Measurements from ENCODE around the gene DDX54. TPM values are rescaled to one million over a fixed set of nuclear protein-coding genes. Genes with fewer than 3 reads are reported as not detected.

DDX54 gene
- total RNA-seq, 1 experiment from 2014 or later, result 151 TPM

DNA sequence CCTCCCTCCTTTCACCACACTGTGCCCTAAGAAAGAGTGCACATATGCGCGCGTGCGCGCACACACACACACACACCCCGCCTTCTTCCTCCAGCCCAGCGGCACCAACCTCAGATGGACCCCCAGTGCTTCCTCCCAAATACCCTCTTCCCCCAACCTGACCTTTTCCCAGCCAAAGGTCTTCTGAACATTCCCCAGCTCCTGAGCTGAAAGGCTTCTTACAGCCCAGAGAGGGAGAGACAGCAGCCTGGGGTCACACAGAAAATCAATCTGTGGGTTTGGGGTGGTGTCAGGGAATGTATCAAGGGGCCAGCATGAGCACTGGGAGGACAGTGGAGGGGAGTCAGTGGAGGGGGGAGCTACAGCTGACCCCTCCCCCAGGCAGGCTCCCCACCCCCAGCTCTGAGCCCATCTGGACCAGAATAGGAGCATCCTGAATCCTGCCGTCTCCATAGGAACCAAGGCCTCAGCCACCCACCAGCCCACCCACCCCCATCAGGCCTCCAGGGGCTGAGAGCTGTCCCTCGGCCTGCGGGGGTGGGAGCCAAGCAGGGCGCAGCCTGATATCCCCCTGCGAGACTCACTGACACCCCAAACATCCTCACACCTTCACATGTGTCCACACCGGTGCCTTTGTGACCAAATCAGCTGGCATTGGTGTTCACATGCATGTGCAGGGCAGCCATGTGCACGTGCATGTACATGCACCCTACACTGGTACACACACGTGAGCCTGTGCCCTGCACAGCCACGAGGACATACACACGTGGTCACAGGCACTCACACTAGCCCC, 55.4 kb downstream of the DDX54 start (continued):
- TF ChIP-seq KAT7 (CRISPR knock-in tag; IDR thresholded peaks at IDR 0.05; ENCODE audit: borderline replicate concordance), result no peak

- no peak for DNase-seq (ENCODE audit: low spot score)
- ChIA-PET POLR2A (no interaction called here), CTCF (interaction anchor here (0.6 to 8.4 kb wide), 8 partner anchors 8 to 99 kb away, joined by 3 to 181 read pairs (median 4); partner anchors contain the start of gene CFAP73)
- H3K4me1 Mint-ChIP-seq, result peaks cover 3% of the 10 kb centered on the region; the same call in 1 of the 2 replicates
- H3K36me3 Mint-ChIP-seq, result peaks cover 6% of the 10 kb centered on the region; the same call in 1 of the 2 replicates
- ATAC-seq, result 0 out of 2 replicates have a peak, but pooled peaks have one; percentile 10
- H3K27me3 Mint-ChIP-seq (ENCODE audit: low read depth), result peaks cover 2% of the 10 kb centered on the region
- peaks cover 7% of the 10 kb centered on the region; the same call in 1 of the 2 replicates for H3K9me3 Mint-ChIP-seq
- TF ChIP-seq, protein P1, sequence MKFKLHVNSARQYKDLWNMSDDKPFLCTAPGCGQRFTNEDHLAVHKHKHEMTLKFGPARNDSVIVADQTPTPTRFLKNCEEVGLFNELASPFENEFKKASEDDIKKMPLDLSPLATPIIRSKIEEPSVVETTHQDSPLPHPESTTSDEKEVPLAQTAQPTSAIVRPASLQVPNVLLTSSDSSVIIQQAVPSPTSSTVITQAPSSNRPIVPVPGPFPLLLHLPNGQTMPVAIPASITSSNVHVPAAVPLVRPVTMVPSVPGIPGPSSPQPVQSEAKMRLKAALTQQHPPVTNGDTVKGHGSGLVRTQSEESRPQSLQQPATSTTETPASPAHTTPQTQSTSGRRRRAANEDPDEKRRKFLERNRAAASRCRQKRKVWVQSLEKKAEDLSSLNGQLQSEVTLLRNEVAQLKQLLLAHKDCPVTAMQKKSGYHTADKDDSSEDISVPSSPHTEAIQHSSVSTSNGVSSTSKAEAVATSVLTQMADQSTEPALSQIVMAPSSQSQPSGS (CRISPR knock-in tag; IDR thresholded peaks at IDR 0.05; ENCODE audit: borderline replicate concordance, low read depth), result no peak
- peak; percentile 74; the same call in 1 of the 2 replicates for TF ChIP-seq GTF2I (CRISPR knock-in tag; conservative IDR thresholded peaks at IDR 0.05)
- H3K27ac Mint-ChIP-seq, result no peak overlapping the region
- H3K4me3 Mint-ChIP-seq, result no peak overlapping the region
These were observed 56.2 kb downstream of the DDX54 start for GRCh38 chr12:113128802-113129663.

DNA sequence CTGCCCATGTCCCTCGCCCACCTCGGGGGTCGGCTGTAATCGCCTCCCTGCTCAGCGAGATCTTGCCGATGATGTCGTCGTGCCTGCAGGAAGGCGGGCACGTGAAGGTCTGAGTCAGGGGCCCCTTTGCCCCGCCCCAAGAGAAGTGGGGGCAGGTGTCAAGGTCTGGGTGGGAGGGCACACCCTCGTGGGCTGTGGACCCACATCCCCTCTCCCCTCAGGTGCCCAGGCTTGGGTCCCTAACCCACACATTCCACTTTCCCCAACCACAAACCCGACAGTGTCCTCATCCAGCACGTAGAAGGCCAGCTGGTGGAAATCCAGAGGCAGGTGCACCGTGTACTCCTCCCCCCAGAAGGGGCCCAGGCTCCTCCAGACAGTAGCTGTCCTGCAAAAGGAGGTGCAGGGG, 57.5 kb downstream of the DDX54 start:
- DNase-seq (ENCODE audit: low spot score) (no peak), ATAC-seq (no peak)
- CTCF ChIA-PET, result interaction anchor here (1.4 kb wide), 1 partner anchor 31 kb away, joined by 3 read pairs; no protein-coding TSS in a partner anchor
- Mint-ChIP-seq H3K9me3 (peaks cover 15% of the 10 kb centered on the region), H3K27me3 (ENCODE audit: low read depth) (peaks cover 5% of the 10 kb centered on the region), H3K4me3 (no peak overlapping the region), H3K4me1 (peaks cover 3% of the 10 kb centered on the region; the same call in 1 of the 2 replicates), H3K36me3 (peaks cover 11% of the 10 kb centered on the region), H3K27ac (no peak overlapping the region)
- POLR2A ChIA-PET, result no interaction called here
- TF ChIP-seq ZNF416 (CRISPR knock-in tag; IDR thresholded peaks at IDR 0.05), result no peak
- no peak for TF ChIP-seq NR1H2 (CRISPR knock-in tag; IDR thresholded peaks at IDR 0.05)
- no peak for TF ChIP-seq ZBTB21 (CRISPR knock-in tag; IDR thresholded peaks at IDR 0.05; ENCODE audit: borderline replicate concordance)
- TF ChIP-seq ATF1 (CRISPR knock-in tag; IDR thresholded peaks at IDR 0.05), result no peak
- TF ChIP-seq ZNF532 (CRISPR knock-in tag; IDR thresholded peaks at IDR 0.05; ENCODE audit: borderline replicate concordance), result no peak
- no peak for TF ChIP-seq CREM (CRISPR knock-in tag; IDR thresholded peaks at IDR 0.05)
- TF ChIP-seq ATF3 (CRISPR knock-in tag; conservative IDR thresholded peaks at IDR 0.05), result no peak
- no peak for TF ChIP-seq GRHL2 (CRISPR knock-in tag; IDR thresholded peaks at IDR 0.05; ENCODE audit: insufficient replicate concordance, severe bottlenecking)
- no peak for TF ChIP-seq PREB (CRISPR knock-in tag; IDR thresholded peaks at IDR 0.05; ENCODE audit: borderline replicate concordance)
- no peak for TF ChIP-seq GABPB1 (CRISPR knock-in tag; IDR thresholded peaks at IDR 0.05)
- TF ChIP-seq, protein P2, sequence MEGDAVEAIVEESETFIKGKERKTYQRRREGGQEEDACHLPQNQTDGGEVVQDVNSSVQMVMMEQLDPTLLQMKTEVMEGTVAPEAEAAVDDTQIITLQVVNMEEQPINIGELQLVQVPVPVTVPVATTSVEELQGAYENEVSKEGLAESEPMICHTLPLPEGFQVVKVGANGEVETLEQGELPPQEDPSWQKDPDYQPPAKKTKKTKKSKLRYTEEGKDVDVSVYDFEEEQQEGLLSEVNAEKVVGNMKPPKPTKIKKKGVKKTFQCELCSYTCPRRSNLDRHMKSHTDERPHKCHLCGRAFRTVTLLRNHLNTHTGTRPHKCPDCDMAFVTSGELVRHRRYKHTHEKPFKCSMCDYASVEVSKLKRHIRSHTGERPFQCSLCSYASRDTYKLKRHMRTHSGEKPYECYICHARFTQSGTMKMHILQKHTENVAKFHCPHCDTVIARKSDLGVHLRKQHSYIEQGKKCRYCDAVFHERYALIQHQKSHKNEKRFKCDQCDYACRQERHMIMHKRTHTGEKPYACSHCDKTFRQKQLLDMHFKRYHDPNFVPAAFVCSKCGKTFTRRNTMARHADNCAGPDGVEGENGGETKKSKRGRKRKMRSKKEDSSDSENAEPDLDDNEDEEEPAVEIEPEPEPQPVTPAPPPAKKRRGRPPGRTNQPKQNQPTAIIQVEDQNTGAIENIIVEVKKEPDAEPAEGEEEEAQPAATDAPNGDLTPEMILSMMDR (IDR thresholded peaks at IDR 0.05), result no peak
- no peak for TF ChIP-seq FOXK1 (CRISPR knock-in tag; IDR thresholded peaks at IDR 0.05)
- TF ChIP-seq, protein P3, sequence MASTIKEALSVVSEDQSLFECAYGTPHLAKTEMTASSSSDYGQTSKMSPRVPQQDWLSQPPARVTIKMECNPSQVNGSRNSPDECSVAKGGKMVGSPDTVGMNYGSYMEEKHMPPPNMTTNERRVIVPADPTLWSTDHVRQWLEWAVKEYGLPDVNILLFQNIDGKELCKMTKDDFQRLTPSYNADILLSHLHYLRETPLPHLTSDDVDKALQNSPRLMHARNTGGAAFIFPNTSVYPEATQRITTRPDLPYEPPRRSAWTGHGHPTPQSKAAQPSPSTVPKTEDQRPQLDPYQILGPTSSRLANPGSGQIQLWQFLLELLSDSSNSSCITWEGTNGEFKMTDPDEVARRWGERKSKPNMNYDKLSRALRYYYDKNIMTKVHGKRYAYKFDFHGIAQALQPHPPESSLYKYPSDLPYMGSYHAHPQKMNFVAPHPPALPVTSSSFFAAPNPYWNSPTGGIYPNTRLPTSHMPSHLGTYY (CRISPR knock-in tag; IDR thresholded peaks at IDR 0.05), result no peak
- TF ChIP-seq CREB1 (CRISPR knock-in tag; IDR thresholded peaks at IDR 0.05), result no peak
- TF ChIP-seq ETV6 (CRISPR knock-in tag; IDR thresholded peaks at IDR 0.05), result no peak

All from WTC11 (cell line).